Measurements from ENCODE around the gene DDX5. TPM values are rescaled to one million over a fixed set of nuclear protein-coding genes. Genes with fewer than 3 reads are reported as not detected.

DDX5 gene
- total RNA-seq, 3 donors from 2014 or later (not counting 1 experiment from before 2014, with no cell fraction given): 2,956 to 3,334 (median 3,276) TPM

- 100% methylated on average over 1 of the region's 1 CpG for WGBS (ENCODE audit: insufficient coverage)
Measured at GRCh38 chr17:64515829-64516228, 9.7 kb upstream of the DDX5 start.

GRCh38 chr17:64515419-64515818 lies 9.3 kb upstream of the DDX5 start:
- intact Hi-C loops (cut with micrococcal nuclease): no loop called here
- Histone ChIP-seq H3K27ac (ENCODE audit: low read length) (no peak overlapping the region), H3K36me3 (ENCODE audit: control insufficient read depth, insufficient read depth, low read length) (peaks cover 82% of the 10 kb centered on the region), H3K9me3 (ENCODE audit: control insufficient read depth, insufficient read depth, low read length) (no peaks in the 10 kb centered on the region), H3K4me3 (ENCODE audit: low read length) (no peak overlapping the region), H3K27me3 (ENCODE audit: control insufficient read depth, insufficient read depth, low read length) (no peaks in the 10 kb centered on the region), H3K4me1 (ENCODE audit: control insufficient read depth, insufficient read depth, low read length) (no peaks in the 10 kb centered on the region)
- Mint-ChIP-seq H3K9me3 (no peaks in the 10 kb centered on the region), H3K4me3 (no peak overlapping the region), H3K27me3 (ENCODE audit: low read depth in 2 of 2) (no peaks in the 10 kb centered on the region), H3K27ac (no peak overlapping the region), H3K4me1 (peaks cover 13 to 24% of the 10 kb centered on the region in 2 donors), H3K36me3 (peaks cover 23% of the 10 kb centered on the region)
- WGBS (ENCODE audit: insufficient coverage): 82% methylated on average over 2 of the region's 2 CpGs
- TF ChIP-seq CTCF (IDR thresholded peaks at IDR 0.05): no peak
- no peak for DNase-seq
- ATAC-seq: no peak

More at GRCh38 chr17:64515829-64516228, 9.7 kb upstream of the DDX5 start:
- TF ChIP-seq CTCF (IDR thresholded peaks at IDR 0.05): no peak
- peaks cover 13 to 21% of the 10 kb centered on the region in 2 donors for H3K4me1 Mint-ChIP-seq
- no peaks in the 10 kb centered on the region for H3K27me3 ChIP-seq (ENCODE audit: control insufficient read depth, insufficient read depth, low read length)
- DNase-seq (no peak), ATAC-seq (no peak)
- no peak overlapping the region for H3K27ac Mint-ChIP-seq
- intact Hi-C loops (cut with micrococcal nuclease): no loop called here
- no peak overlapping the region for H3K4me3 ChIP-seq (ENCODE audit: low read length)
- H3K9me3 Mint-ChIP-seq: no peaks in the 10 kb centered on the region
- H3K9me3 ChIP-seq (ENCODE audit: control insufficient read depth, insufficient read depth, low read length): no peaks in the 10 kb centered on the region
- no peak overlapping the region for H3K27ac ChIP-seq (ENCODE audit: low read length)
- peaks cover 82% of the 10 kb centered on the region for H3K36me3 ChIP-seq (ENCODE audit: control insufficient read depth, insufficient read depth, low read length)
- H3K4me1 ChIP-seq (ENCODE audit: control insufficient read depth, insufficient read depth, low read length): no peaks in the 10 kb centered on the region
- no peak overlapping the region for H3K4me3 Mint-ChIP-seq
- no peaks in the 10 kb centered on the region for H3K27me3 Mint-ChIP-seq (ENCODE audit: low read depth in 2 of 2)
- H3K36me3 Mint-ChIP-seq: peaks cover 19% of the 10 kb centered on the region

- intact Hi-C loops (cut with micrococcal nuclease): loop anchor here (5.0 kb wide), 3 partner anchors 138 to 737 kb away; partner anchors contain the start of genes CCDC47, DDX42 and SMURF2
- Mint-ChIP-seq H3K27ac (no peak overlapping the region), H3K36me3 (peaks cover 33% of the 10 kb centered on the region), H3K4me1 (peaks cover 45 to 51% of the 10 kb centered on the region in 2 donors), H3K9me3 (no peaks in the 10 kb centered on the region), H3K4me3 (peak overlapping the region; percentile 45), H3K27me3 (ENCODE audit: low read depth in 2 of 2) (no peaks in the 10 kb centered on the region)
- peaks cover 56% of the 10 kb centered on the region for H3K36me3 ChIP-seq (ENCODE audit: control insufficient read depth, insufficient read depth, low read length)
- H3K4me1 ChIP-seq (ENCODE audit: control insufficient read depth, insufficient read depth, low read length): peaks cover 10% of the 10 kb centered on the region
- no peak overlapping the region for H3K4me3 ChIP-seq (ENCODE audit: low read length)
- no peak for ATAC-seq
- H3K9me3 ChIP-seq (ENCODE audit: control insufficient read depth, insufficient read depth, low read length): no peaks in the 10 kb centered on the region
- no peak for DNase-seq
- no peaks in the 10 kb centered on the region for H3K27me3 ChIP-seq (ENCODE audit: control insufficient read depth, insufficient read depth, low read length)
- no peak for TF ChIP-seq CTCF (IDR thresholded peaks at IDR 0.05)
- 95% methylated on average over 6 of the region's 6 CpGs for WGBS (ENCODE audit: insufficient coverage)
- no peak overlapping the region for H3K27ac ChIP-seq (ENCODE audit: low read length)
Measured at GRCh38 chr17:64509179-64509578, 3.1 kb upstream of the DDX5 start.

GRCh38 chr17:64508683-64509082 lies 2.6 kb upstream of the DDX5 start:
- Histone ChIP-seq H3K4me1 (ENCODE audit: control insufficient read depth, insufficient read depth, low read length) (peaks cover 12% of the 10 kb centered on the region), H3K4me3 (ENCODE audit: low read length) (no peak overlapping the region), H3K27me3 (ENCODE audit: control insufficient read depth, insufficient read depth, low read length) (no peaks in the 10 kb centered on the region), H3K27ac (ENCODE audit: low read length) (no peak overlapping the region), H3K9me3 (ENCODE audit: control insufficient read depth, insufficient read depth, low read length) (no peaks in the 10 kb centered on the region), H3K36me3 (ENCODE audit: control insufficient read depth, insufficient read depth, low read length) (peaks cover 57% of the 10 kb centered on the region)
- H3K36me3 Mint-ChIP-seq: peaks cover 34% of the 10 kb centered on the region
- intact Hi-C loops (cut with micrococcal nuclease): loop anchor here (5.0 kb wide), 3 partner anchors 139 to 736 kb away; partner anchors contain the start of genes CCDC47, DDX42 and SMURF2
- WGBS (ENCODE audit: insufficient coverage): 100% methylated on average over 2 of the region's 2 CpGs
- H3K9me3 Mint-ChIP-seq: no peaks in the 10 kb centered on the region
- no peaks in the 10 kb centered on the region for H3K27me3 Mint-ChIP-seq (ENCODE audit: low read depth in 2 of 2)
- H3K27ac Mint-ChIP-seq: peak overlapping the region in 1 of 2 donors; percentile 97
- TF ChIP-seq CTCF (IDR thresholded peaks at IDR 0.05): no peak
- ATAC-seq (no peak), DNase-seq (no peak)
- peaks cover 50 to 56% of the 10 kb centered on the region in 2 donors for H3K4me1 Mint-ChIP-seq
- H3K4me3 Mint-ChIP-seq: peak overlapping the region; percentile 95
